ENCODE data around the gene STX8.

The STX8 gene

GRCh38 chr17:9256751-9257629, 318.6 kb downstream of the STX8 start:
- no peak for DNase-seq

DNA sequence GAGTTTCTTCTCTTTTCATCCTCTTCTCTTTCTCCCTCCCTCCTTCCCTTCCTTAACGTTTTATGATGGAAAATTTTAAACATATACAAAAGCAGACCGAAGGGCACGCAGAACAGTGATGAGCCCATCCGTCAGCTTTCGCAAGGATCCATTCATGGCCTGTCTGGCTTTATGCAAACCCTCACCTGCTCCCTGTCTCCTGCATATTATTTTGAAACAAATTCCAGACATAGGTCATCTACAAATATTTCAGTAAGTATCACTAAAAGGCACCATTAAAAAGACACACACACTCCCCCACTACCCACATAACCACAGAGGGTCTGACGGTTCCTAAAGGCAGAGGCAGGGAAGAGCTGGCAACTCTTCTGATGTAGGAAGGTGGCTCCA, 319.3 kb downstream of the STX8 start:
- no peak for DNase-seq

DNA sequence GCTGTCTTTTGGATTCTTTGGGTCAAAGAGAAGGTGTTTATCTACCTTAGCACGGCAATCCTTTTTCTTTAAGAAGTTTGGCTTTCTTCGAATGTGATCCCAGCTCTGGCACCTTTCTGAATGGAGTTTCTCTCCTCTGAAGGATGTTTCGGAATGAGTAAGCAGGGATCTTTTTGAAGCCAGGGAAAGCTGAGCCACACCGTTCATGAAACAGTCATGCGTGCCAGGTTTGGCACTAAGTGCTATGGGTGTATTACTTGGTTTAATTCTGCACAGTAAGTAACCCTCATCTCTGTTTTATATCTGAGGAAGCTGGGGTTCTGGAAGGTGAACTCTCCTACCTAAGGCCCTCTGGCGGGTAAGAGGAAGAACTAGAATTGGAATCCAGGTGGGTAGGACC, 319.8 kb downstream of the STX8 start:
- no peak for DNase-seq

- no peak for DNase-seq
Measured at GRCh38 chr17:9254841-9255240, 320.8 kb downstream of the STX8 start.

DNA sequence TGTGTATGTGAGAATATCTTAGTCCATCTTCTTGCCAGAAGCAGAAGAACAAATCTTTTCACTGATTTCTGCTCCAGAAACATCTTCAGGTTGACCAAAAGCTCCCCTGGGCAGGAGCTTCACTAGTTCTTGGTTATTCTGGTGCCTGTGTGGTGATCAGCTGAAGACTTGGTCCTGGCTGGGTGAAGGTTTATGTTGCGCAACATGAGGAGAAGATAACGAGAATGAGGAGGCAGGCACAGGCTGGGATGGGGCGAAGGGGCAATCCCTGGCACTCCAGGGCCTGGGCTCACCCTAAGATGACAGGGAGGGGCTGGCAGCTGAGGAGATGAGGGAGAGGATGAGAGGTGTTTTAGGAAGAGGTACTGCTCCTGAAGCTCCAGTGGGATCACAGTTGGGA, 322.3 kb downstream of the STX8 start:
- no peak for DNase-seq

DNA sequence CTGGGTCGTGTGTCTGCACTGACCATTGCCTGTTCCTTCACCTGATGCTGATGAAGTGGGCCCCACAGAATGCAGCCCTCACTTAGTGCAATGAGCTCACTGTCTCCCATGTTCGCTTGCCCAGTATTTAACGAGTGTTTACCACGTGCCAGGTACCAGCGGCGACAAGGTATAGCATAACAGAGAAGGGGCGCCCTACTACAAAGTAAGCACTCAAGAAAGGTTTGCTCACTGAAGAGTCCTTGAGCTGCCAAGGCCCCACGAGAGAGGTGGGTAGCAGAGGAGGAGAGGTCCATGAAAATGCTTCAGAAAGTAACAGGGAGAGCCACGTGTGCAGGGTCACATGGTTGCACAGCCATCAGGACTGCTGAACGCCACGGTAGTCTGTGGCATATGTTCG, 324.3 kb downstream of the STX8 start:
- no peak for DNase-seq

DNA sequence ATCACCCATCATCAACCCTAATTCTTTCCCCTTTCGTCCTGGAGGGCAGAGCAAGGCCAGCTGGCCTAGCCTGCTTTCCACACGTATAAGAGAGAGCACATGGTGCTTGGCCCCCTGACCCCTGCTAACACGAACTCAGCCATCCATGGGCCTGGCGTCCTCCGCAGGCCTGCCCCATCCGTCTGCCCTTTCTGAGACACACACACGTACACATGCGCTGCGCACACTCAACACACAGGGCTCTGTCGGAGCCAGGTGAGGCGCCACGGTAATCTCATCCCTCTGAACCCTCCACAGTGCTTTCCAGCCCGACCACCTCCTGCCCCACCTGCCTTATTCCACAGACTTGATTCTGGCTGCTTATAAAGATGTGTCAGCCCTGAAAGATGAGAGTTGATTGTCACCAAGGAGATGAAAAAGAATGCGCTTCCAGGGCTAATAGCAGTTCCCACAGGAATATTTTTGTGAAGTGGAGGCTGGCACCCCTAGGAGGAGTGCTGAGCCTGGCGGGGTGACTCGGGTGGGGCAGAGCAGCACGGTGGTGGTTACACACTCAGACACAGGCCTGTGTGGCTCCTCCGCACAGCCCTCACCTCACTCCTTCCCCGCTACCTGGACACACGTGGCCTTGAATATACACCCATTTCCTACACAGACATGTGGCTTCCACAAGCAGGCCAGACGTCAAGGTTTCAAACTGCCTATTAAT, 326.2 kb downstream of the STX8 start:
- DNase-seq, result no peak

DNA sequence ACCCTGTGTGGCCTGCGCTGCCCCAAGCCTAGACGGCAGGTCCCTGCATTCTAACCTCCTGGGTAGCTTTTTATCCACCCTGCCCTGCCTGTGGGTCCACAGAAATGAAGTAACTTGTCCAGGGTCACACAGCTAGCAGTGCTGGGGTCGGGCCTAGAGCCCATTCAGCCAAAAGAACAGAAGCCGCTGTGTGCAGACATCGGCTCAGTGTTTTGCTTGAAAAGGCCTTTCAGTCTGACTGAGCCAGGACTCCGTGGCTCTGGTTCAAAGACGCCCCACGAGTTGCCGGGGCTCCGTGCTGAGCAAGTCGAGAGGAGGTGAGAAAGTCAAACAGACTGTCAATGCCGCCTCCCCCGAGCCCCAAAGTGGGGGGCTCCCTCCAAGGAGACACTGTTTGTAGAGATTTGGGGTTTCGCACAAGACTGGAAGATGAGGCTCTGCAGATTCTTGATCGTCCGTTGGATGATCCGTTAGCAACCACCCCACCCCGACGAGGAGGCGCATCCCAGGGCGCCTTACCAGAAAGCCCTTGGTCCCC, 328.1 kb downstream of the STX8 start:
- no peak for DNase-seq

- DNase-seq, result no peak
Measured at GRCh38 chr17:9244066-9245052, 331.3 kb downstream of the STX8 start.

DNA sequence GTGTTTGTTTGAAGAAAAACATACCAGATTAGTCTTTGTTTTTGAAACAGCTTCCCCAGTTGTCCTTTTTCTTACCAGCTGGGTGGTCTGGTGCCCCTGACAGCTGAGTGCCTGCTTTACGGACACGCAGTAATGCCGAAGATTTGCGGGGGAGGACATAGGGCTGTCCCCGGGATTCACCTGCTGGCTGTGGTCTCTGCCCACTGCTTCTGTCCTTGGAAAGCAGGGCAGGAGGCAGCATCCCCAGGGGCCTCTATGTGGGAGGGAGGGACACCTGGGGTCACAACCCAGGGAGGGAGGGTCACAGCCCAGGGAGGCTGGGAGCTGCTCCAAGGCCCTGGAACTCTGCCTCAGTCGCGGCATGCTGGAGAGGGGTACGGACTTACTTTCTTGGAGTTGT, 332.6 kb downstream of the STX8 start:
- no peak for DNase-seq

DNA sequence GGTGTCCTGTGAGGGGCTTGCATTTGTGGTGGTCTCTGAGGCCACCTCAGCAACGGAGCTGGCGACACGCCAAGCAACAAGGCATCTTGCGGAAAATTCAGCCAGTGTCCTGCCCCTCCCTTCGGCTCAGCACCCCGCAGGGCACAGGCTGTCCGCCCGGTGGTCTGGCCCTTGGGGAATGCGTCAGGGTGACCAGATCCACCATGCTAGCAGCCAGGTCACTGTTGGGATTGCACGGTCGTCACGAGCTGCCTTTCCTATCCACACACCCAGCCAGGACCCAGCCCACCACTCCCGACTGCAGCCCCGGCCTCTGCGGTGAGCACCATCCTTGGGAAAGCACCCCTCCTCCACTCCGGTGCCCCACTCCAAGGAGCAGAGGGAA, 333.1 kb downstream of the STX8 start:
- no peak for DNase-seq

GRCh38 chr17:9241774-9242496, 333.7 kb downstream of the STX8 start:
- no peak for DNase-seq

DNA sequence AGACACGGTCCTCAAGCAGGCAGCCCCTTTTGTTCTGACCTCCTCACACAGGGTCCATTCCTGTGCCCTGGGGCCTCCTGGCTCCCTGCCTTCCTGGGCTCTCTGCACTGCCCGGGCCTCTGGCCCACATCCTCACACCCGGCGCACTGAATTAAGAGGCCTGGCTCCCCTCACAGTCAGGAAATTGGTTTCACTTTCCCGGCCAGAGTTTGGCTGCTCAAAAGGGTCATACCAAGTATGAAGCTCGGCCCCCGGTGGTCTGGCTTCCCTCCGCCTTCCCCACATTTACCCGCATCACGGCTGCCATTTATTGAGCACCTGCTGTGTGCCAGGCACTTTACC, 334.3 kb downstream of the STX8 start:
- DNase-seq, result no peak

DNA sequence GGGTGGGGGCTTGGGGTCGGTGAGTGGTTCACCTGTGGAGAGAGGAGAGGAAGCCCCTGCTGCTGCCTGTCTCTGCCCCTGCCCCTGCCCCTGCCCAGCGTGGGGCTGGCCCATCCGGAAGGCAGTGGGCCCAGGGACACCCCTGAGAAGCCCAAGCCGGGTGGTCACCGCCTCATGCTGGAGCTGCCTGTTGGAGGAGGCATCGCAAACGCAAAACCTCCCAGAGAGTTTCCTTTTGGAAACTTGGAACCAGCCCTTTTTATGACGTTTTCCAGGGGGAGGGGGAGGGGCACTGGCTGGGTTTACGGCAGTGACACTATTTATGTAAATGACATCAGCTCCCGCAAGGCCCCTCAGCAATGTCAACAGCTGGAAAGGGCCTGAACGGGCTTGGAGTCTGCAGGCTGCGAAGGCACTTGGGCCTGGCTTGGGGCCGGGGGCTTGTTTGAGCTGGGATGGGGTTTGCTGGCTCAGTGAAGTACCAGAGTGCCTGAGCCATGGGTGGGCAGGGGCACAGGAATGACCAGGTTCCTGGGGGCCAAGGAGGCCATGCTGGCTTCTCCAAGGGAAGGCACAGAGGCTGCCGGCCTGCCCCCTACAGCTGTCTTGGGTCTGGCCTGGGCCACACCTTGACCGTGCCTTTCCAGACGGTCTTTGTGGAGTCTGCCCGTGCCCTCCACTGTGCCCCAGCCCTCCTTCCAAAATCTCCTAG, 334.8 kb downstream of the STX8 start:
- DNase-seq, result no peak

- peak; percentile 58 to 62 for DNase-seq
Measured at GRCh38 chr17:9239793-9240658, 335.6 kb downstream of the STX8 start.

GRCh38 chr17:9239246-9239792, 336.3 kb downstream of the STX8 start:
- no peak for DNase-seq

DNA sequence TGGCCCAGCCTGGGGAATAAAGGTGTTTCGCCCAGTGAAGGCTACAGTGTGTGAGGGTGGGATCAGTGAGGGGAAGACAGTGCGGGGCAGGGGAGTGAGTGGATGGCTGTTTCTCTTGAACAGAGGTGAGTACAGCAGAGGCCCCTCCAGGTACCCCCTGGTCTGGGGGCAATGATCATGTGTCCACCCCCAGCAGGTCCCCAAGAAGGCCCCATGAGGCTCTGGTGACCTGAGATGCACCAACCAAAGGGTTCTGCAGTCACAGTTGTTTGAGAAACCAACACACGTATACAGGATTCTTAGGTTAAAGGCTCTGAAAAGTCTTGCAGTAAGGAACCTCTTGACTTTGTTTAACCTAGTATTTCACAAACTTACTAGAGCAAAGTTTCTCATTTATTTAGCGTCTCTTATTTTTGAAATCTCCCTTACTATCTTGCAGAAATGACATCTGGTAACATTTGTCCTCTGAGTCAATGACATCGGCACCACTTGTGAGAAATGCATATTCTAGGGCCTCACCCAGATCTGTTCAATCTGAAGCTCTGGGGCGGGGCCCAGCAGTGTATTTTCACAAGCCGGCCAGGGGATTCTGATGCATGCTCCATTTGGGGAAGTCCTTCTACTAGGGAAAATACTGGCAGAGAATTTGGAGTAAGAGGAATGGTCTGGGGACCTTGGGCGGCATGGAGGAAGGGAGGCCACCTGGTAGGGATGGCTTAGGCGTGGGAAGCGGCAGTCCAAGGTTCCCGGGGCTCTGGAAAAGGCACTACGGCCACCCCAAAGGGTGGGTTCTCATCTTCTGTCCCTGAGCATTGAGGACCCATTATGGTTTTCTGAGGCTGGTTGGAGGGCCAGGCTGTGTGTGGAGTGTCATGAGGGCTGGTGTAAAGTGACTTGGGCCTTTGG, 337.0 kb downstream of the STX8 start:
- no peak for DNase-seq

DNA sequence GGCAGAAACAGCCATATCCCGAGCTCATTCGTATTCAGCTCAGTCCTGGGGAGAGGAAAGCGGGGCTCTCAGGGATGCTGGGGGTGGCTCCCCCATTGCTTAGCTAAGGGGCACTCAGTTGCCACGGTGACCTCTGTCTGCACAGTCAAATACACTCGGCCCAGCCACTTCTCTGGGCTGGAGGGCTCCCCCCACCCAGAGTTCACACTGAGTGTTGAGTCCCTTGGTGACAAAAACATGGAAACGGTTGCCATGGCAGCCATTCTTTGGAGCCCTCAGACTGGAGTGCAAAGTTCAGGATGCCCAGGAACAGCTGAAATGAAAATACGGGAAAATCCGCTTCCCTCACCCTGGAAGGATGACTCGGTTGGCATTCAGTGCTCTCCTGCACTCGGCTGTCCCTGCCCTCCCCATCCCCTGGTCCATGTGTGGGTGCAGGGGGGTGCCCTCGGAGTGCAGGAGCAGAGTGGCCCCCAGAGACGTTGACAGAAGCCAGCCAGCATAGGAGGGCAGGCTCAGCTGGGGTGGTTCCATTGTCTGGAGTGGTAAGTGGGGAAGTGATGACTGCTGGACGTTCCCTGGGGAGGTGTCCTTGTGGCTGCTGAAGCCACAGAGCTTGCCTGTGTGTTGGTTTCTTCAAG, 337.8 kb downstream of the STX8 start:
- no peak for DNase-seq

DNA sequence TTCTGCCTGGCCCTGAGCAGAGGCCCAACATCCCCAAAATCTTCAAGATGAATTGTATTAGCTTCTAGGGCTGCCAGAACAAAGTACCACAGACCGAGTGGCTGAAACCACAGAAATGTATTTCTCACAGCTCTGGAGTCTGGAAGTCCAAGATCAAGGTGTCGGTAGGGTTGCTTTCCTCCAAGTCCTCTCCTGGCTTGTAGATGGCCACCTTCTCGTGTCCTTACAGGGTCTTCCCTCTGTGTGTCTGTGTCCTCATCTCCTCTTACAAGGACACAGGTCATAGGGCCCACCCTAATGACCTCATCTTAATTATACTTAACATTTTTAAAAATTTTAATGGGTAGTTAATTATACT, 338.6 kb downstream of the STX8 start:
- no peak for DNase-seq
